Left lobe of liver (tissue), 2 donors: ENCODE results near the gene MC1R. TPM values are rescaled to one million over a fixed set of nuclear protein-coding genes. Genes with fewer than 3 reads are reported as not detected.
A peak's percentile ranks its signal among the peaks of the same experiment; 100 is the strongest.
"Not testable (repeated sequence)": the region's sequence is repeated elsewhere in the genome, so short reads cannot be mapped to it uniquely, and the experiment has no call there.

Experiments
- ATAC-seq: fragments of 200-7000 bp; cut with Tn5 transposase; one replicate; pipeline ENCODE4 v1.9.1; 2020; ENCODE audit warnings: mild to moderate bottlenecking, moderate library complexity
- DNase-seq: peaks from one replicate; pipeline ENCODE4 v3.0.0-alpha.2; 2020; ENCODE audit warnings: low spot score
- total RNA-seq: library from RNA; stranded (reverse); gene quantifications from one replicate; pipeline ENCODE4 v1.2.1, GENCODE V29; 2021
- donor health status: DM: no; HTN: no; CAD: no; lungs with moderate emphysema.
- donor health status: DM: no; HTN: yes; CAD: no.

MC1R gene
- 1.9 TPM for total RNA-seq

DNA sequence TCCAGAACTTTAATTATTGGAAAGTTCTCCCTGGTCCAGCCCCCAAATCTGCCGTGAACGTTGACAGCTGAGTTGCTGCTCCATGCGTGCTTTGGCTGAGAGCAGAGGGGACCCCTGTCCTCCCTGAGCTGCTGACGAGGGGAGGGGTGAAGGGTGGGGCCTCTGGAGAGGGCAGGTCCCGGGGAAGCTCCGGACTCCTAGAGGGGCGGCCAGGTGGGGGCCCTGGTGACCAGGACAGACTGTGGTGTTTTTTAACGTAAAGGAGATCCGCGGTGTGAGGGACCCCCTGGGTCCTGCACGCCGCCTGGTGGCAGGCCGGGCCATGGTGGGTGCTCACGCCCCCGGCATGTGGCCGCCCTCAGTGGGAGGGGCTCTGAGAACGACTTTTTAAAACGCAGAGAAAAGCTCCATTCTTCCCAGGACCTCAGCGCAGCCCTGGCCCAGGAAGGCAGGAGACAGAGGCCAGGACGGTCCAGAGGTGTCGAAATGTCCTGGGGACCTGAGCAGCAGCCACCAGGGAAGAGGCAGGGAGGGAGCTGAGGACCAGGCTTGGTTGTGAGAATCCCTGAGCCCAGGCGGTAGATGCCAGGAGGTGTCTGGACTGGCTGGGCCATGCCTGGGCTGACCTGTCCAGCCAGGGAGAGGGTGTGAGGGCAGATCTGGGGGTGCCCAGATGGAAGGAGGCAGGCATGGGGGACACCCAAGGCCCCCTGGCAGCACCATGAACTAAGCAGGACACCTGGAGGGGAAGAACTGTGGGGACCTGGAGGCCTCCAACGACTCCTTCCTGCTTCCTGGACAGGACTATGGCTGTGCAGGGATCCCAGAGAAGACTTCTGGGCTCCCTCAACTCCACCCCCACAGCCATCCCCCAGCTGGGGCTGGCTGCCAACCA is at the start of gene MC1R:
Gene MC1R (plus strand): TSS at position 410 of the 895 bp plus-strand sequence. CDS start 397 bp downstream, at position 807.
- DNase-seq (no peak), ATAC-seq (no peak)

DNA sequence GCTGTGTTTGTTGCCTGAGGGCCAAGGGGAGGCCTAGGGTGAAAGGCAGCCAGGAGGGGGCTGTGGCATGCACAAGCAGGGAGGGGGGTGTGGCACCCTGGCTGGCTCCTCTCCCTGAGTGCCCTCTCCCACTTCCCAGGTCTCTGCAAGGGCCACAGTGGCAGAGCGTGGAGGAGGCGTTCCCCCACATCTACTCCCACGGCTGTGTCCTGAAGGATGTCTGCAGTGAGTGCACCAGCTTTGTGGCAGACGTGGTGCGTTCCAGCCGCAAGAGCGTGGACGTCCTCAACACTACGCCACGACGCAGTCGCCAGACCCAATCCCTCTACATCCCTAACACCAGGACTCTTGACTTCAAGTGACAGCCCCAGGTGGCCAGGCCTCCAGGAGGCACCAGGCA is 48.8 kb upstream of the MC1R start:
- DNase-seq = no peak
- no peak for ATAC-seq

DNA sequence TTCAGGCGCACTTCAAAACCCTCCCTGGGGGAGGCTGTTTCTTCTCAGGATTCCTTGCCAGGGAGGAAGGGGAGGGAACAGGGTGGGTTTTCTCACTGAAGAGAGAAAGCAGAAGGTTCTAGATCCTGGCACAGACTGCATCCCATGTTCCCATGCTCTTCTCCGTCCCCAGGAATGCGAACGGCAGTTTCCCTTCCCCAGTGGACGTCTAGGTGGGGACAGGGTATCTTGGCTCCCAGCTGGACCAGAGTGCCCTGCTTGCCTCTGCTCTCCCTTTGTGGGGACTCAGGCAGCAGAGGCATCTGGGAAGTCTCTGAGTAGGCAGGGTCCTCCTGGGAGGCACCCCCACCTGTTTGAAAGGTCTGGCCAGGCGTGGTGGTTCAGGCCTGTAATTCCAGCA is 48.2 kb upstream of the MC1R start:
- DNase-seq = no peak

DNA sequence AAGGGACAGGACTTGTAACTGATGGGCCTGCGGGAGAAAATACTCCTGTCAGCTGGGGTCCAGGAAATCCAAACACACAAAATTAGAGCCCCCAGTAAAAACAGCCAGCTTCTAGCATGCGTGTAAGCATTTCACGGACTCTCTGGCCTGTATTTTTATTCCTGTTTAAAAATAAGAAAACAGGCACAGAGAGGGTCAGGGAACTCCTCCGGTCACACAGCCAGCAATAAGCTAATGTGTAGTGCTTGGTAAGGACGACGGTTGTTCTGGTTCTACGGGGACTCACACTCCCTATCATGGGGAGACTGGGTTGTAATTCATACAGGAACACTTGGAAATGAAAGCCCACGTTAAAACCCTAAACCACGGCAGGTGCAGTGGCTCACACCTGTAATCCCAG is 46.8 kb upstream of the MC1R start:
- DNase-seq (no peak), ATAC-seq (no peak)

More for the DNA sequence above, 48.2 kb upstream of the MC1R start:
- no peak for ATAC-seq

DNA sequence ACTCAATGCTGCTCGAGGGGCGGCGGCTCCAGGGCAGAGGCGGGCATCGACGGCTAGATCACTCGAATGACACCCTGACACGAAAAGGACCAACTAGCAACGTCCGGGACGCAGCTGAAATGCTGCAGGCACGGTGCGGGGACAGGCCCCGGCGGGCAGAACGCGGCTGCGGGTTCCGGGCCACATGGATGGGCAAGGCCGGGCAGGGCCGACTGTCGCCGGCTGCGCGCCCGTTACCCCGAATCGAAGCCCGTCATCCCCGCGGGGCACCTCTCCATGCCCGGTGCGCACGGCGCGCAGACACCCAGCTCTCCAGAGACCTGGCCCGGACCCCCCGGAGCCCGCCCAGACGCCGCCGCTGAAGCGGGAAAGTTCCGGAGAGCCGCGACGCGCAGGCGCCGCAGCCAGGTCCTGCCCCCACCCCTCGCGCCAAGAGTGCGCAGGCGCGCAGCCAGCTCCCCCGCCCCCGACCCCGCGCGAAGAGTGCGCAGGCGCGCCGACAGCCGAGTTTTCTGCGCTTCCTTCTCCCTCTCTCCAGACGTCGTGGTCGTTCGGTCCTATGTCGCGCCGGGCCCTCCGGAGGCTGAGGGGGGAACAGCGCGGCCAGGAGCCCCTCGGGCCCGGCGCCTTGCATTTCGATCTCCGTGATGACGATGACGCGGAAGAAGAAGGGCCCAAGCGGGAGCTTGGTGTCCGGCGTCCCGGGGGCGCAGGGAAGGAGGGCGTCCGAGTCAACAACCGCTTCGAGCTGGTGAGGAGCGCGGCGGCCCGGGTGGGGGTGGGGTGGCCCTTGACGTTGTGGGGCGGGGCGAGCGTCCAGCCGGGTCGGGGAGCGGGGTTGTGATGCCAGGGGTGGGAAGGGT is 45.3 kb upstream of the MC1R start, which contains the start of gene TCF25:
Gene TCF25 (plus strand): TSS at position 484 of the 863 bp plus-strand sequence. CDS start 76 bp downstream, at position 560.
- DNase-seq = peak; percentile 83
- ATAC-seq = peak; percentile 69

DNA sequence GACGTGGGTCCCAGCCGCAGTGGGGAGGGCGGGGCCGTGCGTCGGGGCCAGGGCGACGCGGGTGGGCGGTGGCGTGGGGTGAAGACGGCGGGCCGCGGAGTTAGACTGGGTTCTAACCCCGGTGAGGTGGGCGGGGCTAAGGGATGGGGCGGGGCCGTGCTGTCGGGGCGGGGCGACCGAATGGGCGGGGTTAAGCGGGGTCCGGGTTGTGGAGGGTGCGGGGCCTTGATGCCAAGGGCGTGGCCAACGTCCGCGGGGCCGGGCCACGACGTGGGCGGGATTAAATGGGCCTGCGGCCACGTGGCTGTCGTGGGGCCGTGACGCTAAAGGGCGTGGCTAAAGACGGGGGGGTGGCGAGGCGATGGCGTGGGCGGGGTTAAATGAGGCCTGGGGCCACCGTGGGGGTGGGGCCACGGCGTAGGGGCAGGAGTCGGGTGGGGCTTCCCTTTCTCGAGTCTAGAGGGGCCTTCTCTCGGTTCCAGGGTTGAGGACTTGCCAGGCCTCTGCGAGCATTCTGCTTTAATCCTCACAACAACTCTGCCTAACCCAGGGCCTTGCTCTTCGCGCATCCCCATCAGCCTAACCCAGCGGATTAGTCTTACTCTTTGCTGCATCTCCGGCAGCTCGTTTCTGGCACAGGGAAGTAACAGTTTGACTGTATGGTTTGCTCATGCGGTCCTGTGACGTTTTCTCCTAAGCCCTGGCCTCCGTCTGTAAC is 44.5 kb upstream of the MC1R start:
- ATAC-seq = peak; percentile 87
- DNase-seq = peak; percentile 97

DNA sequence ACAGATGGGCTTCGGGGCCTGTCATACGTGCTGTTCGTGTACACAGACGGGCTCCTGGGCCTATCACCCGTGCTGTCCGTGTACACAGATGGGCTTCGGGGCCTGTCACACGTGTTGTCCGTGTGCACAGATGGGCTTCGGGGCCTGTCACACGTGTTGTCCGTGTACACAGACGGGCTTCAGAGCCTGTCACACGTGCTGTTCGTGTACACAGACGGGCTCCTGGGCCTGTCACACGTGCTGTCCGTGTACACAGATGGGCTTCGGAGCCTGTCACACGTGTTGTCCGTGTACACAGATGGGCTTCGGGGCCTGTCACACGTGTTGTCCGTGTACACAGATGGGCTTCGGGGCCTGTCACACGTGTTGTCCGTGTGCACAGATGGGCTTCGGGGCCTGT is 39.5 kb upstream of the MC1R start:
- not testable (repeated sequence) for DNase-seq, ATAC-seq

DNA sequence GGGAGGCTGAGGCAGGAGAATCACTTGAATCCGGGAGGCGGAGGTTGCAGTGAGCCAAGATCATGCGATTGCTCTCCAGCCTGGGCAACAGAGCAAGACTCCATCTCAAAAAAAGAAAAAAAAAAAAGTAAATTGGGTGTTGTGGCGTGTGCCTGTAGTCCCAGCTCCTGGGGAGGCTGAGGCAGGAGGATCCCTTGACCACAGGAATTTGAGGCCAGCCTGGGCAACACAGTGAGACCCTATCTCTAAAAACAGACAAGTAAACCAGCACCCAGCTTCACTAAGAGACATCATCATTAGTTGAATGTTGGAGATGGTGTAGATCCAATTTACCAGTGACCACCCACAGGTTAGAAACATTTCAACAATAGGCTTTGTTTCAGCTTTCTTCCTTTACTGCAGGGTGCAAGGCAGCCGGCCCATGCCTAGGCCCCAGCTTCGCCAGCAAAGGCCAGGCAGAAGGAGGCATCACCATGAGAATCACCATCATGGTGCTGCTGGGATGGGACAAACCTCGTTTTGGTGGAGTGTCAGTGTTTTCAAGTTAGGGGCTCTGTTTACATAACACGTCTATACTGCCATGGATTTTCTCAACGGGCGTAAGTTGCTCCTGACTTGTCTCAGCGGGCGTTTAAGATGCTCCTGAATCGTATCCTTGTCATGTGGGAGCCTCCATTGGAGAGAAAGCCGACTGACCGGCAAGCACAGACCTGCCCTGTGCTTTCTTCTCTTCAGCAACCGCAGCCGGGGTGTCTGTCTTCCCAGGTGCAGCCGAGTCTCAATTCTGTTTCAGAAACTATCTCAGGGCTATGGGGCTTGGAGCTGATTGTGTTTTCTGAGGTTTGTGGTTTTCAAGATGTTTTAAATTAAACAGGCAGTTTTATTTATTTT is 37.9 kb upstream of the MC1R start:
- no peak for DNase-seq
- ATAC-seq = no peak

DNA sequence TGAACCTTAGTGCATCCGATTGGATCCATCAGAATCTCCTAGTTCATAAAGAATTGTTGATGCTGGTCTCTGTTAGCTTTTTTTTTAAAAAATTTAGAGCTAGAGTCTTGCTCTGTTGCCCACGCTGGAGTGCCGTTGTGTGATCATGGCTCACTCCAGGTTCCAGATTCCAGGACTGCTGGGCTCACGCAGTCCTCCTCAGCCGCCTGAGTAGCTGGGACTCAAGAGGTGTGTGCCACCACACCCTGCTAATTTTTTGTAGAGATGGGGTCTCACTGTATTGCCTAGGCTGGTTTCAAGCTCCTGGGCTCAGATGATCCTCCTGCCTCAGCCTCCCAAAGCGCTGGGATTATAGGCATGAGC is 37.3 kb upstream of the MC1R start:
- ATAC-seq (no peak), DNase-seq (no peak)

DNA sequence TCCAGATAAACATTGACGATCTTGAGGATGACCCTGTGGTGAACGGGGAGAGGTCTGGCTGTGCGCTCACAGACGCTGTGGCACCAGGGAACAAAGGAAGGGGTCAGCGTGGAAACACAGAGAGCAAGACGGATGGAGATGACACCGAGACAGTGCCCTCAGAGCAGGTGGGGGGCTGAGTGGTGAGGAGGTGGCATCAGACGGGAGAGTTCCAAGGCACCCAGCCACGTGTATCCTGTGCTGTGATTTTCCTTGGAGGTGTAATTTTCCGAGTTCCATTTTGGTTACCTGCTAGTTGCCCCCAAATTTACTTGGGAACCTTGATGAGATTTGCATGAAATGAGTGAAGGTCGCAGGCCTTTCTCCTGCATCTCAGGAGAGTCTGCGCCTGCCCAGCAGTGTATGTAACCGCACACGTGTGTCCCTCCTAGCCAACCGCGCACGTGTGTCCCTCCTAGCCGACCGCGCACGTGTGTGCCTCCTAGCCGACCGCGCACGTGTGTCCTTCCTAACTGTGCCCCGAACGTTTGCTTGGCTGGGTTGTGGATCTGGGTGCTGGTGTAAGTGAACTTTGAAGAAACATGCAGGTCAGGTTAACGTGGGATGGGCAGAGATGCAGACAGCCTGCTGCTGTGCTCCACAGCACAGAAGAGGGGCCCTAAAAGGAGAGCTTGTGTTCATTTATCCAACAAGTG is 35.2 kb upstream of the MC1R start:
- DNase-seq = no peak
- no peak for ATAC-seq

DNA sequence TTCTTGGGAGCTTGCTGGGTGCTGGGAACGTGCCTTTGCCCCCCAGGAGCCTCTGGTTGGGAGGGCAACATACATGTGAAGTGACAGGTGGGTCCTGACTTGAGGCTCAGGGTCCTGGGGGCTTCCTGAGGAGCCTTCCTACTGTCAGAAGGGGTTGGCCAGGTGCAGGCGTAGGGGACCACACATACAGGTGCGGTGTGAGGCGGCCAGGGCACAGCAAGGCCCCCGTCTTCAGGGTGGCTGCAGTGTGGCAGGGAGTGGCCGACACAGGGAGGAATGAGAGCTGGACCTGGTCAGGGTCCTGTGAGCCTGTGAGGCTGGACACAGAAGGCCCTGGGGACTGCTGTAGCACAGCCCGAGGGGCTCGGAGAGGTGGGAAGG is 34.6 kb upstream of the MC1R start:
- no peak for DNase-seq
- no peak for ATAC-seq

DNA sequence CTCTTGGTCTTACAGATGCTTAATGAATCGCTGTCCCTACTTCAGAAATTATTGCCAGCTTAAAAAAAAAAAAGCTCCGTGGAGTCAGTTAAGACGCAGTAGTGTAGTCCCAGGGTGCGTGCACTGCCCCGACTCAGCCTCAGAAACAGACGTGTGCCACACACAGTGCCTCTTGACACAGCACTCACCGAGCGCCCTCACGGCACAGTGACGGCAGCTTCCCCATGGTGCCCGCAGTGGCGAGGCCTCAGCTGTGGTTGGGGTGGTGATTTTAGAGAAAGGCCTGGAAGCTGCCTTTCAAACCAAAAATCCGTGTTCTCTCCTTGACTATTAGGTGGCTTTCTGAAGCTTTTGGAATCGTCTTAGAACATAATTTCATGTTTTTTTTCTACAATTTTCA is 31.4 kb upstream of the MC1R start:
- DNase-seq (no peak), ATAC-seq (no peak)

DNA sequence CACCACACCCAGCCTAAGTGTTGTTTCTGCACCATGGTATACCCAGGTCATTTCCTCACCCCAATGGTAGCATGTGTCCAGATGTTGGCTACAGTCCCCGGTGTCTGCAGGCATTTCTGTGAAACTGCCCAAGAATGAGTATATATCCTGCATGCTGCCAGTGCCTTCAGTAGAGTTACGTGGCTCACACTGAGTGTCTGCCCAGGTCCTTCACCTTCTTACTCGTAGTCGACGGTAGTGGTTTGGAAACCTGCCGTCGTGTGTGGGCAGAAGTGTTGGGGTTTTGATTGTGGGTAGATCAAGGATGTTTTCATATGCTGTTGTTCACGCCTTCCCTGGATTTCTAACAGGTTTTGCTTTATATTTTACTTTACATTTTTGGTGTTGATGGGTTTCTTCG is 28.5 kb upstream of the MC1R start:
- DNase-seq = no peak
- ATAC-seq = no peak

DNA sequence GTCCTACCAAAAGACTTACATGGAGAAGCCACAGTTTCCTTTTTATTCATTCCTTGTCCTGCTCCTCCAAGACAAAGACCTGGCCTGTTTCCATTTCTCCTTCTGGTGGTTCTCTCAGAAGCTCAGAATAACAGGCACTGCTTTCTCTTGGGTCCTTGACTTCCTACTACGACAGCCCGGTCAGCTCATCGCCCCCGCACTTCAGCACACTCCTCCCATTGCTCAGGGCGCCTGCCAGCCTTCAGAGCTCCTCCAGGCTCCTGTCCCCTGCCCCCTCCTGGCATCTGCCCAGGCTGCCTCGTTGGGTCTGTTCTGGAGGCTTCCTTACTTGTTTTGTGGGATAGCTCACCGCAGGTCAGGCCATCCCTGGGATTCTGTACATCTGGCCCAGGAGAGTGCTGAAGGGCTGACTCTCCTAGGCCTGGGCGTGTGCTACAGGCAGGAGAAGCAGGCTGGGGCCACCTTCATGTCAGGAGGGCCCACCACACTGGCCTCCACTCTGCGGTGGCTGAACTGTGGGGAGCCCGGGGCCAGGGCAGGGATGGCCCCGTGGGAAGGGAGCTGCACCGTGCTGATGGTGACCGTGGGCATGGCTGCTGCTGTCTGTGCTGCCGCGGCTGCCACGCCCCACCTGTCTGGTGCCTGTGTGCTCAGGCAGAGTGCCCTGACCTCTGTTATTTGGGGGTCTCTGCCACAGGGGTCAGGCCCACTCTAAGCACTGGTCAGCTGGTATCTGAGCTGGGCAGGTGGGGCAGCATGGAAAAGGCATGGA is 27.6 kb upstream of the MC1R start:
- ATAC-seq = no peak
- DNase-seq = no peak

DNA sequence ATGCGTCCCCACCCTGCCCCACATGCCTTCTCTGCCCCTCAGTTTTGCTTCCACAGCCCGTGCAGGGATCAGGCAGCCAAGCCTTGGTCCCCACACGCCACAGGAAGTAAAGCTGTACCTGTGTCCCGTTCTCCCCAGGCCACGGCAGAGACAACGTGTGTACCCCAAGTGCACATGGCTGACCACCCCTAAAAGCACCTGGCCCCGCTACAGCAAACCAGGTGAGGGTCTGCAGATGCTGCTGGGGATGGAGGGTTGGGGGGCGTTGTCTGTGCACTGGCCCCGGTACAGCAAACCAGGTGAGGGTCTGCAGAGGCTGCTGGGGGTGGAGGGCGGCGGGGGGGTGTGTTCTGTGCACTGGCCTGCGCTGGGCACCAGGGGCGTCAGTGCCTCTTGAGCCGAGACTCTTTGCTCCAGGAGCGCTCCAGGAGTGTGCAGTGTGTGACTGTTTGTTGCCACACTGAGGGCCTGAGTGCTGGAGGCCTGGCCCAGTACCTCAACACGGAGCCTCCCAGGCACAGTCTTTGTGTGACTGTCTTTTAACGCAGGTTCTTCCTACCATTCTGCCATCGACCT is 26.5 kb upstream of the MC1R start:
- no peak for ATAC-seq
- no peak for DNase-seq

DNA sequence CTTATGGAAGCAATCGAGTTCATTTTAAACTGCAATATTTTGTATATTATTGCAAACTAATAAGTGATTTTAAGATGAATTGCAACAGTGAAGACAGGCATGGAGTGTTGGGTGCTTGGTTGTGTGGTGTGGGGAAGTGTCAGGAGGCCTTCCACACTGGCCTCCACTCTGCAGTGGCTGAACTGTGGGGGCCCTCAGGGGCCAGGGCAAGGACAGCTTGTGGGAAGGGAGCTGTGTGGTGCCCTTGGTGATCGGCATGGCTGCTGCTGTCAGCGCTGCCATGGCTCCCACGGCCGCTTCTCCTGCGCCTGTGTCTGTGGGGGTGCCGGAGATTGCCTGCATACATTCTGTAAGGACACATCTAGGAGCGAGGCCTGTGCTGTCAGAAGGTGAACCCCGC is 26.0 kb upstream of the MC1R start:
- DNase-seq (no peak), ATAC-seq (no peak)

DNA sequence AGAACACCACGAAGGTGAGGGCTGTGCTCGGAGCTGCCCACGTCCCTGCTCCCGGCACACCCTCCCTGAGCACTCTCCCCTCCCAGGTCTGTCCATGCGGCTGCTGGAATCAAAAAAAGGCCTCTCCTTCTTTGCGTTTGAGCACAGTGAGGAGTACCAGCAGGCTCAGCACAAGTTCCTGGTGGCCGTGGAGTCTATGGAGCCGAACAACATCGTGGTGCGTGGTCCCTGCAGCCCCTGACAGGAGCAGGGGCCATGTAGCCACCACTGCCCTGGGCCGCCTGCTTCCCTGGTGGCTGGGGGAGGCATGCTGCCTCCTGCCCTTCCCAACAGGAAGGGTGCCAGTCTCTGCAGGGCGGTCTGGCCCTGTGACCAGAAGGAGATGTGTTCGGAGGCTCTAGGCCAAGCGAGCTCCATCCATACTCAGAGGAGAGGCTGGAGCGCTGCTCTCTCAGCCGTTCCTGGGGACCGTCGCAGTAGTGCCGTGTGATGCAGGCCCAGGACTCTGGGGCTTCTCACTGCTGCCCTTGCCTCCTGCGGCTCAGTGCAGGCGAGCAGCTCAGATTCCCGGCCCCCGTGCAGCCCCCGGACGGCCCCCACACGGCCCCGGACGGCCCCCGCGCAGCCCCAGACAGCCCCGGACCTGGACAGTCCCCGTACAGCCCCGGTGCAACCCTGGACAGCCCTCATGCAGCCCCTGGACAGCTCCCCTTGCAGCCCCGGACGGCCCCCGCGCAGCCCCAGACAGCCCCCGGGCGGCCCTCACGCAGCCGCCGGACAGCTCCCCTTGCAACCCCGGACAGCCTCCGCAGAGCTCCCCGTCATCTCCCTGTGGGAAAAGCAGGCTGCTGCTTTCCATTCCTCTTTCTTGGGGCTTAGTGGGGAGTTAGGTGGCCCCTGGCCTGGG is 24.8 kb upstream of the MC1R start:
- DNase-seq (no peak), ATAC-seq (peak; percentile 24)
